GM12878 (cell line): ENCODE measurements around the gene CACNG4. TPM values are rescaled to one million over a fixed set of nuclear protein-coding genes. Genes with fewer than 3 reads are reported as not detected.

ENCODE experiments used
- ATAC-seq: fragments of 200-7000 bp; cut with Tn5 transposase; 3 replicates; pipeline ENCODE4 v1.9.1; 2020; ENCODE audit warnings: mild to moderate bottlenecking, moderate library complexity
- BruUV-seq: library from RNA; stranded (reverse); fragments of 400-500 nt; replicated peaks from 2 replicates; lab custom pipeline; 2021; lab: Mats Ljungman, UMichigan
- CTCF ChIA-PET: fragments of 300-600 bp; sonication (Branson Sonifier 250); formaldehyde crosslinking; extraction: SDS; loops from one replicate; lab custom pipeline; 2021; ENCODE audit warnings: inconsistent platforms; lab: Yijun Ruan, JAX
- POLR2A ChIA-PET: fragments of 350-600 bp; formaldehyde crosslinking; extraction: SDS; loops from one replicate; lab custom pipeline; 2021; ENCODE audit warnings: inconsistent platforms; lab: Charles Lee
- RAD21 ChIA-PET: fragments of 300-600 bp; sonication (Branson Sonifier 250); formaldehyde crosslinking; loops from one replicate; lab custom pipeline; 2023; ENCODE audit warnings: antibody characterized with exemption; ENCODE audit not compliant: unreplicated experiment; lab: Charles Lee
- SMC1A ChIA-PET: fragments of 300-600 bp; sonication (Branson Sonifier 250); formaldehyde crosslinking; loops from one replicate; lab custom pipeline; 2023; ENCODE audit not compliant: unreplicated experiment, uncharacterized antibody; lab: Charles Lee
- DNase-seq: peaks from one replicate; pipeline ENCODE4 v3.0.0-alpha.2; 2011; ENCODE audit warnings: low read depth, low spot score
- FAIRE-seq: peaks from 3 replicates; lab custom pipeline; 2011; peaks lifted over from hg19 to GRCh38; lab: Jason Lieb, UNC
- H2AFZ ChIP-seq: 2 replicates; pipeline ENCODE4 v1.6.0; 2011; ENCODE audit warnings: low read depth, low read length, control low read depth; ENCODE audit not compliant: control insufficient read depth
- H3K27ac ChIP-seq: 2 replicates; pipeline ENCODE4 v1.5.1; 2011; ENCODE audit warnings: control low read depth; ENCODE audit not compliant: control insufficient read depth, insufficient read depth
- H3K27me3 ChIP-seq, 2 experiments: replicated peaks in 1 of 2; 2 replicates each; pipeline versions ENCODE4 v1.6.0 to v1.6.1; 2011; ENCODE audit warnings: low read length in 1 of 2; ENCODE audit not compliant: control insufficient read depth in 2 of 2, insufficient read depth in 2 of 2
- H3K36me3 ChIP-seq, 2 experiments: 2 replicates each; pipeline ENCODE4 v1.5.1; 2011; ENCODE audit warnings: low read length in 1 of 2; ENCODE audit not compliant: control insufficient read depth in 2 of 2, insufficient read depth in 2 of 2
- H3K4me1 ChIP-seq: 2 replicates; pipeline ENCODE4 v1.6.1; 2011; ENCODE audit warnings: mild to moderate bottlenecking, low read length, moderate library complexity, mixed read lengths; ENCODE audit not compliant: control insufficient read depth, insufficient read depth
- H3K4me2 ChIP-seq: 2 replicates; pipeline ENCODE4 v1.6.0; 2011; ENCODE audit warnings: control low read depth; ENCODE audit not compliant: control insufficient read depth, insufficient read depth
- H3K4me3 ChIP-seq: fragments of 200-600 bp; sonication (generic); 2 replicates; pipeline ENCODE4 v1.5.1; 2016
- H3K79me2 ChIP-seq: 2 replicates; pipeline ENCODE4 v1.6.0; 2011; ENCODE audit warnings: low read length; ENCODE audit not compliant: control insufficient read depth, insufficient read depth
- H3K9ac ChIP-seq: 2 replicates; pipeline ENCODE4 v1.8.0; 2011; ENCODE audit warnings: low read length, control low read depth, mixed read lengths; ENCODE audit not compliant: control insufficient read depth, insufficient read depth
- H3K9me3 ChIP-seq: replicated peaks from 3 replicates; pipeline ENCODE4 v1.5.1; 2011; ENCODE audit warnings: mild to moderate bottlenecking, low read length; ENCODE audit not compliant: control insufficient read depth, insufficient read depth
- H4K20me1 ChIP-seq: 2 replicates; pipeline ENCODE4 v1.6.0; 2011; ENCODE audit not compliant: control insufficient read depth, insufficient read depth
- CBX5 ChIP-seq: sonication (generic); IDR thresholded peaks from 2 replicates; pipeline ENCODE4 v1.6.1; 2016; ENCODE audit warnings: low read depth, moderate library complexity, mild to moderate bottlenecking, inconsistent platforms
- FOS ChIP-seq: IDR thresholded peaks from 3 replicates; pipeline ENCODE4 v1.6.1; 2011; ENCODE audit warnings: borderline replicate concordance; ENCODE audit not compliant: insufficient read length; ENCODE audit errors: extremely low read depth
- FOXM1 ChIP-seq: IDR thresholded peaks from 2 replicates; pipeline ENCODE4 v1.6.1; 2012; ENCODE audit warnings: low read depth, mild to moderate bottlenecking, inconsistent platforms, low read length, moderate library complexity
- HCFC1 ChIP-seq: fragments of 150-350 bp; IDR thresholded peaks from 2 replicates; pipeline ENCODE4 v1.6.1; 2014; ENCODE audit warnings: low read length
- KLF5 ChIP-seq: fragments of 450-650 bp; IDR thresholded peaks from 2 replicates; pipeline ENCODE4 v1.6.1; 2014; ENCODE audit warnings: mild to moderate bottlenecking; ENCODE audit not compliant: partially characterized antibody
- POU2F2 ChIP-seq: IDR thresholded peaks from 3 replicates; pipeline ENCODE4 v1.6.1; 2011; ENCODE audit warnings: low read depth, mild to moderate bottlenecking, low read length, borderline replicate concordance
- RAD51 ChIP-seq: fragments of 450-650 bp; IDR thresholded peaks from 2 replicates; pipeline ENCODE4 v1.6.1; 2016; ENCODE audit warnings: moderate library complexity, mild to moderate bottlenecking, inconsistent platforms
- RCOR1 ChIP-seq: conservative IDR thresholded peaks from 2 replicates; pipeline ENCODE4 v1.6.1; 2012; ENCODE audit warnings: low read depth, low read length, improper control_type of control experiment
- SUPT20H ChIP-seq: IDR thresholded peaks from 2 replicates; pipeline ENCODE4 v1.6.1; 2011; ENCODE audit warnings: low read depth, mild to moderate bottlenecking, low read length, moderate library complexity, borderline replicate concordance; ENCODE audit not compliant: control insufficient read depth
- TCF7 ChIP-seq: IDR thresholded peaks from 2 replicates; pipeline ENCODE4 v1.6.1; 2014; ENCODE audit warnings: antibody characterized with exemption, borderline replicate concordance
- WRNIP1 ChIP-seq: IDR thresholded peaks from 2 replicates; pipeline ENCODE4 v1.6.1; 2011; ENCODE audit warnings: low read depth, low read length, improper control_type of control experiment, borderline replicate concordance
- WGBS: methylation state at CpG from one replicate; pipeline ENCODE4 v1.1.6; 2016; ENCODE audit warnings: low lambda C conversion rate; ENCODE audit not compliant: insufficient replicate concordance, insufficient coverage; ENCODE audit errors: missing lambda C conversion rate; 5-methylcytosine and 5-hydroxymethylcytosine counted together
- in situ Hi-C: fragments of 300-500 bp; cut with MboI; formaldehyde crosslinking; loops from 9 replicates; pipeline ENCODE4 v1.14.3; 2018; ENCODE audit warnings: mixed read lengths
- intact Hi-C: fragments of 100-400 bp; cut with micrococcal nuclease; formaldehyde crosslinking; loops from one replicate; pipeline ENCODE4 v1.14.2; 2022; ENCODE audit not compliant: unreplicated experiment
- polyA plus RNA-seq, 11 experiments: library from polyadenylated mRNA; depleted of rRNA in 4 of 11; unstranded in 6 of 11; stranded (reverse) in 5 of 11; fragments of >200 nt; fragmentation: Nextera tagmentation in 4 of 11; fragmentation: Illumina TruSeq in 1 of 11; extraction: Ambion mirVana in 4 of 11; extraction: Trizol in 1 of 11; gene quantifications; 1 replicate in 1 of 11; 2 replicates in 10 of 11; pipeline versions ENCODE4 v1.2.1 to v1.2.3, GENCODE V29; 2011 to 2016; ENCODE audit warnings: inconsistent platforms in 2 of 11, missing spikeins in 2 of 11, low read depth in 1 of 11
- total RNA-seq, 4 experiments: library from RNA; depleted of rRNA in 3 of 4; stranded (reverse); fragments of >200 nt in 3 of 4; fragmentation: Illumina TruSeq in 1 of 4; extraction: Trizol in 1 of 4; gene quantifications; 2 replicates each; pipeline versions ENCODE4 v1.2.1 to v1.2.3, GENCODE V29; 2013 to 2021
- TF ChIP-seq, protein P1 (sequence below): IDR thresholded peaks from 2 replicates; pipeline ENCODE4 v1.6.1; 2012; ENCODE audit warnings: low read depth, low read length, improper control_type of control experiment

CACNG4 gene
- total and polyA plus RNA-seq, 10 of the 15 experiments (the other 5 are each of a cell fraction or from before 2014, with no cell fraction given): 0.08 TPM; not detected in 8

DNA sequence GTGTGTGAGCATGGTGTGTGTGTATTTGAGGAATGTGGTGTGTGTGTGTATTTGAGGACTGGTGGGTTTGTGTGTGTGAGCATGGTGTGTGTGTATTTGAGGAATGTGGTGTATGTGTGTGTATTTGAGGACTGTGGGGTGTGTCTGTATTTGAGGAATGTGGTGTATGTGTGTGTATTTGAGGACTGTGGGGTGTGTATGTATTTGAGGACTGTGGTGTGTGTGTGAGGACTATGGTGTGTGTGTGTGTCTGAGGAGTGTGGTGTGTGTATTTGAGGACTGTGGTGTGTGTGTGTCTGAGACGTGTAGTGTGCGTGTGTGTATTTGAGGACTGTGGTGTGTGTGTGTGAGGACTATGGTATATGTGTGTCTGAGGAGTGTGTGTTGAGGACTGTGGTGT lies 61.8 kb downstream of the CACNG4 start (continued):
- TF ChIP-seq SUPT20H: no peak

DNA sequence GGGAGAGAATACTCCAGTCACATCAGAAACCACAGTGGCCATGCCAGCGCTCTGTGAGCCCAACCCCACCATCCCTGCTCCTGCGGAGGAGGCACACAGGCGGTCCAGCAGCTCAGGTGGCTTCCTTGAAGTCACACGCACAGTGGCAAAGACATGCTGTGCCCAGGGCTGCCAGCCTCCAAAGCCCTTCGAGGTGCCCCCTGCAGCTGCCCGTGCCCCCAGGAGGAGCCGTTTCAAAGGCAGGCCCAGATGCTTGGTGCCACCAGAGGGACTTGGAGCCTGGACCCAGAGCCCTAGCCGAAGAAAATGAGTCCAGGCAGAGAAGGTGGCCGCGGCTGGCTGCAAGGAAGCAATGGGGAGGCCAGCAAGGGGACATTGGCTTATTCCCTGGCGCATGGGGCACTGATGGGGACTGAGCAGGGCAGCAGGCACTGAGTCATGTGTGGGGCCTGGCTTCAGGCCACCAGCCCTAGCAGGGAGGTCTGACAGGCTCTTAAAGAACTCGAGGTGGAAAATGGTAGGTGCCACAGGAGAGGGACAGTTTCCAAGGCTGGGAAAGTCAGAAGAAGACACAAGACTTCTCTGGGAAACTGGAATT lies 62.6 kb downstream of the CACNG4 start:
- ChIA-PET POLR2A (no interaction called here), RAD21 (no interaction called here), SMC1A (no interaction called here), CTCF (no interaction called here)
- intact Hi-C loops: no loop called here
- Histone ChIP-seq H3K4me1 (no peaks in the 10 kb centered on the region), H3K4me3 (no peak overlapping the region), H3K79me2 (no peaks in the 10 kb centered on the region), H2AFZ (no peak overlapping the region), H3K9me3 (no peaks in the 10 kb centered on the region), H3K4me2 (no peak overlapping the region), H3K9ac (no peak overlapping the region), H3K27ac (no peak overlapping the region), H4K20me1 (no peaks in the 10 kb centered on the region), H3K36me3 (no peaks in the 10 kb centered on the region), H3K27me3 (no peaks in the 10 kb centered on the region)
- ATAC-seq (no peak), FAIRE-seq (no peak), DNase-seq (no peak)
- 36% methylated on average over 12 of the region's 12 CpGs for WGBS
- BruUV-seq: no TSS peak
- in situ Hi-C loops: no loop called here
- TF ChIP-seq RAD51: no peak
- TF ChIP-seq HCFC1: no peak
- TF ChIP-seq, protein P1, sequence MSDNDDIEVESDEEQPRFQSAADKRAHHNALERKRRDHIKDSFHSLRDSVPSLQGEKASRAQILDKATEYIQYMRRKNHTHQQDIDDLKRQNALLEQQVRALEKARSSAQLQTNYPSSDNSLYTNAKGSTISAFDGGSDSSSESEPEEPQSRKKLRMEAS: no peak
- no peak for TF ChIP-seq POU2F2
- no peak for TF ChIP-seq WRNIP1
- no peak for TF ChIP-seq RCOR1
- no peak for TF ChIP-seq FOXM1
- TF ChIP-seq KLF5: no peak
- TF ChIP-seq TCF7: no peak
- TF ChIP-seq CBX5: no peak
- TF ChIP-seq FOS: no peak
